Activated naive CD4-positive, alpha-beta T cell treated with anti-CD3 and anti-CD28 coated beads, Interleukin-2, amount 10 ng/mL, durations not matched to agents 7 days and 5 days (primary cell): ENCODE measurements around the gene SH3RF3.

Source experiments
- CTCF ChIA-PET: fragments of 350-600 bp; sonication (Branson Sonifier 250); formaldehyde crosslinking; loops from one replicate; lab custom pipeline; 2021; ENCODE audit warnings: antibody characterized with exemption; lab: Charles Lee
- DNase-seq: peaks from one replicate; pipeline ENCODE4 v3.0.0-alpha.2; 2020
- H3K27ac Mint-ChIP-seq: one replicate; pipeline ENCODE4 v1.8.0; 2021; ENCODE audit warnings: mild to moderate bottlenecking, moderate library complexity, mixed read lengths
- H3K27me3 Mint-ChIP-seq: one replicate; pipeline ENCODE4 v1.8.0; 2021; ENCODE audit warnings: mild to moderate bottlenecking, mixed read lengths
- H3K36me3 Mint-ChIP-seq: one replicate; pipeline ENCODE4 v1.8.0; 2021; ENCODE audit warnings: mixed read lengths
- H3K4me1 Mint-ChIP-seq: one replicate; pipeline ENCODE4 v1.8.0; 2021; ENCODE audit warnings: mixed read lengths
- H3K4me3 Mint-ChIP-seq: one replicate; pipeline ENCODE4 v1.8.0; 2021; ENCODE audit warnings: mild to moderate bottlenecking, moderate library complexity, mixed read lengths
- H3K9me3 Mint-ChIP-seq: one replicate; pipeline ENCODE4 v1.8.0; 2021; ENCODE audit warnings: mixed read lengths

SH3RF3 gene

DNA sequence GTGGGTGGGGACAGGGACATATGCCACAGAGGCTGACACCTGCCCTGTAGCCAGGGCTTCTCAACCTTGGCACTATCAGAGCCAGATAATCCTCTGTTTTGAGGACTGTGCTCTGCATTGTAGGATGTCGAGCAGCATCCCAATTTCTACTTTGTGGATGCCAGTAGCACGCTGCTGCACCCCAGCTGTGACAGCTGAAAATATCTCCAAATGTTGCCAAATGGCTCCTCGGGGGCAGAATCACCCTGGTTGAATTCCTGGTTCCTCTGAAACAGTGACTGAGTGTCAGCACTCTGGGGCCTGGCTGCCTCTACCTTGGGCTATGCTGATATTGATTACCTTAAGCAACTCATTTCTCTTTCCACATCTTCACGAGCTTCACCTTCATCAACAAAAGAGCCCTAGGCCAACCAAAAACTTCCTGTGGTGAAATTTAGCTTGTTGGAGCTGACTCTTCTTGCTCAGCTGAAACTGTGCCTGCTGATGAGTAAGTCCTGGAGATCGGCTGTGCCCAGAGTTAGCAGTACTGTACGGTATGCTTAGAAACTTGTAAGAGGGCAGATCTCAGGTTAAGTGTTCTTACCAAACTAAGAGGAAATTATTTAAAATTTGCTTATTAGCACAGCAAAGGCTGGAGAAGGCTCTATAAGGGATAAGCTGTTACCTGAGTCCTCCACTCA is 346.7 kb downstream of the SH3RF3 start:
- H3K9me3 Mint-ChIP-seq = no peaks in the 10 kb centered on the region
- CTCF ChIA-PET = interaction anchor here (1.7 kb wide), 1 partner anchor 35 kb away, joined by 6 read pairs; no protein-coding TSS in a partner anchor
- H3K27ac Mint-ChIP-seq = no peak overlapping the region
- H3K4me3 Mint-ChIP-seq = no peak overlapping the region
- H3K36me3 Mint-ChIP-seq = no peaks in the 10 kb centered on the region
- H3K4me1 Mint-ChIP-seq = peaks cover 3% of the 10 kb centered on the region
- peaks cover 14% of the 10 kb centered on the region for H3K27me3 Mint-ChIP-seq
- no peak for DNase-seq

DNA sequence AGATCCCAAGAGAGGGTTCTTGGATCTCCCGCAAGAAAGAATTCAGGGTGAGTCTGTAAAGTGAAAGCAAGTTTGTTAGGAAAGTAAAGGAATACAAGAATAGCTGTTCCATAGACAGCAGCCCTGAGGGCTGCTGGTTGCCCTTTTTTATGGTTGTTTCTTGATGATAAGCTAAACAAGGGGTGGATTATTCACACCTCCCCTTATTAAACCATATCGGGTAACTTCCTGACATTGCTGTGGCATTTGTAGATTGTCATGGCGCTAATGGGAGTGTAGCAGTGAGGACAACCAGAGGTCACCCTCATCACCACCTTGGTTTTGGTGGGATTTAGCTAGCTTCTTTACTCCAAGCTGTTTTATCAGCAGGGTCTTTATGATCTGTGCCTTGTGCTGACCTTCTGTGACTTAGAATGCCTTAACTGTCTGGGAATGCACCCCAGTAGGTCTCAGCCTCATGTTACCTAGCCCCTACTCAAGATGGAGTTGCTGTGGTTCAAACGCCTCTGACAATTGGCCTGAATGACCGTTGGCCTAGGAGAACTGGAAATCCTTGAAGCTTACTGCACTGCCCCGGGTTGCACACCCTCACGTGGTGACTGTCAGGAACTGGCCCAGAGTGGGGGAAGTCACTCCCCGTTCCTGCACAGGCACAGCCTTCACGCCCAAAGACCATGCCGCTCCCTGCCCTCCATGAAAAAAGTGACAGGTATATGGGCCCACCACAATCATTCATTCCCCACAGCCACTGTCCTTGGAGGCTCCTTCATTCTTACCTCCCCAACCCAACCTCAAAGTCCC is 347.8 kb downstream of the SH3RF3 start:
- Mint-ChIP-seq H3K27ac (no peak overlapping the region), H3K4me1 (peaks cover 3% of the 10 kb centered on the region), H3K27me3 (peaks cover 23% of the 10 kb centered on the region), H3K9me3 (no peaks in the 10 kb centered on the region), H3K36me3 (no peaks in the 10 kb centered on the region), H3K4me3 (no peak overlapping the region)
- DNase-seq = no peak
- CTCF ChIA-PET = interaction anchor here (1.7 kb wide), 1 partner anchor 34 kb away, joined by 6 read pairs; no protein-coding TSS in a partner anchor

DNA sequence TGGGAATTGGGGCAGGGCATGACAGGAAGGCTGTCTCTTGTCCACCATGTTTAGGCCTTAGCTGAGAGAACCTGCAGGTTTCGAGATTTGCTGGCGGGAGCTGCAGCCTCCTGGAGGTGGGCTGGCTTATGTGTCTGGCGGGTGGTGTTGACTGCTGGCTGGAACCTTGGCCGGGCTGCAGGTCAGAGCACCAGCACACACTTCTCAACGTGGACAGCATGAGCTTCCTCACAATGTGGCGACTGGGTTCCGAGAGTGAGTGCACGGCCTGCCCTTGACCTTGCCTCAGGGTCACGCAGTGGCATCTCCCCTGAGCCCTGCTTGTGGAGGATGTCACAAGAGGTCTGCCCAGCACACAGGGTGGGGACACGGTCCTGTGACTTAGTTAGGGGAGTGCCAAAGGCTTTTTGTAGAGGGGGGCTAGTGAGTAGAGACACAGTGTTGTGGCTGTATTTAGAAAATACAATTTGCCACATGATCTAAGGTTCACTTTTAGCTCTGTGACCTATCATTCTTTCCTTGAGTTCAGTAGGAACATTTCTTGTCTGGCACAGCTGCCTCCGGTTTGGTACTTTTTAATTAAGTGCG is 350.0 kb downstream of the SH3RF3 start:
- H3K27me3 Mint-ChIP-seq = peaks cover 32% of the 10 kb centered on the region
- peaks cover 3% of the 10 kb centered on the region for H3K4me1 Mint-ChIP-seq
- no peak for DNase-seq
- H3K9me3 Mint-ChIP-seq = no peaks in the 10 kb centered on the region
- no peaks in the 10 kb centered on the region for H3K36me3 Mint-ChIP-seq
- CTCF ChIA-PET = no interaction called here
- H3K27ac Mint-ChIP-seq = no peak overlapping the region
- H3K4me3 Mint-ChIP-seq = no peak overlapping the region

DNA sequence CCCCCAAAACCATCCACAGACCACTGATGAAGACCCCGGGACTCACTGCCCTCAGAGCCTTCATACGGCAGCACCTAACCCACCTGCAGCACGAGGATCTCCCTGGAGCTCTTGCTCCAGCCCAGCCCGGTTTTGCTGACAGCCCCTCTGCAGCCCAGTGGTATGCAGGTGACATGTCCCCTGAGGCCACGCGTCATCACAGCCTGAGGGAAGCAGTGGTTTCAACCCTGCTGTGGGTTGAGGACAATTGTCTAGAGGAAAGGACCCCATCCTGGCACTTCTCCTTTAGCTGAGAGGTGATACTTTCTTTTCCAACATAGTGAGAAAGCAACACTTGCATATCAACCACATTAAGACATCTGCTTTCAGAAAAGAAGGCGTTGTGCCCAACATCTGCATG is 350.8 kb downstream of the SH3RF3 start:
- Mint-ChIP-seq H3K9me3 (no peaks in the 10 kb centered on the region), H3K4me1 (peaks cover 3% of the 10 kb centered on the region), H3K27me3 (peaks cover 32% of the 10 kb centered on the region), H3K27ac (no peak overlapping the region), H3K36me3 (no peaks in the 10 kb centered on the region), H3K4me3 (no peak overlapping the region)
- no peak for DNase-seq
- CTCF ChIA-PET = no interaction called here

DNA sequence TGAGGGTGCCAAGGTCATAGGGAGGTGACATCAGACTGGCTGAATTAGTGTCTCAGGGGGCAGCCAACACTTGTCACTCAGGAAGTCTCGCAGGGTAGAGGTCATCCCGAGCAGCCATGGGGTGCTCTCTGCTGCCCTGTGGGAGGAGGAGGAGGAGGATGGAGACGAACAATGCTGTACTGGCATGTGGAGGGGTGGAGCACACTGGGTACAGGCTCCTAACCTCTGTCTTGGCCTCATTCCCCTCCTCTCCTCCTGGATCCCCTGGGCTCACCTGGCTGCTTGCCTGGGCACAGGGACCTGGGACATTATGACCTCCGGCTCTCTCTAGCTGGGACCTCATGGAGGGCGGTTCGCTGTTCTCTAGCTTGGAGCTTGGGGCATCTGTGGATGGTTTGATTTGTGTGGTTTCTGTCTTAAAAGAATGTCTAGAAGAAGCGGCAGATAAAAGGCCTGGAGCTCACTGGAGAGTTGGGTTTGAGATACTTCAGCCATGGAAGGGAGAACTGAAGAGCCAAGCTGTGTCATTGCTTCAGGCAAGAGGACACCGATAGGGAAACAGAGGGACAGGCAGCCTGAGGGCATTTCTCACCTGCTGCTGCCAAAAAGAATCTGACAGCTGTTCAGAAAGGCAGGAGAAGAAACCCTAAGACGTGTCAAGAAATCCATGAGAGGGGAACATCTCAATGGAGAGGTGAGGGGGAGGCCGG is 351.6 kb downstream of the SH3RF3 start:
- Mint-ChIP-seq H3K4me3 (no peak overlapping the region), H3K4me1 (peaks cover 3% of the 10 kb centered on the region), H3K27me3 (peaks cover 32% of the 10 kb centered on the region), H3K27ac (no peak overlapping the region), H3K9me3 (no peaks in the 10 kb centered on the region), H3K36me3 (no peaks in the 10 kb centered on the region)
- CTCF ChIA-PET = no interaction called here
- no peak for DNase-seq

DNA sequence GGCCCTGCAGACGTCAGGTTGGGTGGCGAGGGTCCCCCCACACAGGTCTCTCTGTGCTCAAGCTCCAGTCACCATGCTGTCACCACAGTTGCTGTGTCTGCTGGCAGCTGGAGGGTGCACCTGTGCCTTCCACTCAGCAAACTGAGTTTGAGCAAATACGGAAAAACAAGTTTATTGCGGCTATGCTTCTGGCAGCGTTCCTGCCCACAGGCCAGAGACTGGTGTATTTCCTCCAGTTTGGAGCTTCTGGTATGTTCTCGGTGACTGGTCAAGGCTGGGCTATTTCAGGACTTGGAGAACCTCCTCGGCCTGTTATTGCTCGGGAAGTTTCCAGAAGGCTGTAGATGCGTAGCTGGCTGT is 352.2 kb downstream of the SH3RF3 start:
- Mint-ChIP-seq H3K9me3 (no peaks in the 10 kb centered on the region), H3K27ac (no peak overlapping the region), H3K4me3 (no peak overlapping the region), H3K27me3 (peaks cover 32% of the 10 kb centered on the region), H3K36me3 (no peaks in the 10 kb centered on the region), H3K4me1 (no peaks in the 10 kb centered on the region)
- CTCF ChIA-PET = no interaction called here
- DNase-seq = no peak

DNA sequence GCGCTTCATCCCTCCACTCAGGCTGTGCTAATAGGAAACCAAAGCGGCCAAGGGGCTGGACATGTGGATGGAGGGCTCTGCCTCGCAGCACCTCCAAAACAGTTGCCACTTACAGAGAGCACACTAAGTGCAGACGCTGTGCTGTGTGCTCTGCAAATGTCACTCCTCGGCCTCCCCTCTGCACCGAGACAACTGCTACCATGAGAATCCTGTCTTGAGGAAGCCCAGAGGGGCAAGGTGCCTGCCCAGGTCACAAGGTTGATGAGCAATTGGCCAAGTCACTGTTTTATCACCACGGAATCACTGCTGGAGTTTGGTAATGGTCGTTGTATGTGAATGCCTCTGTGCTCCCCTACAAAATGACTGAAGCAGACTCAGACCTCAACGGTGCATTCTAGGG is 352.6 kb downstream of the SH3RF3 start:
- peaks cover 32% of the 10 kb centered on the region for H3K27me3 Mint-ChIP-seq
- CTCF ChIA-PET = no interaction called here
- no peak overlapping the region for H3K27ac Mint-ChIP-seq
- H3K4me1 Mint-ChIP-seq = no peaks in the 10 kb centered on the region
- no peaks in the 10 kb centered on the region for H3K9me3 Mint-ChIP-seq
- H3K36me3 Mint-ChIP-seq = no peaks in the 10 kb centered on the region
- H3K4me3 Mint-ChIP-seq = no peak overlapping the region
- DNase-seq = no peak

DNA sequence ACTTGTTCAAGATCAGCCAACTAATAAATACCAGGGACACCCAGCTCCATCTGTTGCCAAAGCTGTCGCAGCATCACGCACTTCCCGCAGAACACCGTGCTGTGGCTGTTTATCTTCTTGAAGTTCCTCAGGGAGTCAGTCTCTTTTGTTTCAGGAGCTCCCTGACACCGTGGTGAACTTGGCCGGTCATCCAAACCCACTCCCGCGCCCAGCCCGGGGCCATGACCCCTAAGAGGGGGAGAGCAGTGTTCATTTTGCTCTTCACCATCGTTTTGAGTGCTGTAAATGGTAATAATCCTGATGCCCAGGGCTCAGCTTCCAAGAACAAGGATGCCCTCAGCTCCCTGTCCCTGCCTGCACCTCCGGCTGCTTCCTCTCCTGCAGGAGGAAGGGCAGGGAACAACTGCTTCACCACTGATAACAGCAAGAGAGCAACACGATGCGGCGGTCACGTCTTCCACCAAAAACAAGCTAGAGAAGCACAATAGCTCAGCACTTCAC is 353.4 kb downstream of the SH3RF3 start:
- CTCF ChIA-PET = no interaction called here
- no peaks in the 10 kb centered on the region for H3K9me3 Mint-ChIP-seq
- no peak overlapping the region for H3K4me3 Mint-ChIP-seq
- no peaks in the 10 kb centered on the region for H3K36me3 Mint-ChIP-seq
- no peaks in the 10 kb centered on the region for H3K4me1 Mint-ChIP-seq
- H3K27me3 Mint-ChIP-seq = peaks cover 32% of the 10 kb centered on the region
- no peak for DNase-seq
- no peak overlapping the region for H3K27ac Mint-ChIP-seq

DNA sequence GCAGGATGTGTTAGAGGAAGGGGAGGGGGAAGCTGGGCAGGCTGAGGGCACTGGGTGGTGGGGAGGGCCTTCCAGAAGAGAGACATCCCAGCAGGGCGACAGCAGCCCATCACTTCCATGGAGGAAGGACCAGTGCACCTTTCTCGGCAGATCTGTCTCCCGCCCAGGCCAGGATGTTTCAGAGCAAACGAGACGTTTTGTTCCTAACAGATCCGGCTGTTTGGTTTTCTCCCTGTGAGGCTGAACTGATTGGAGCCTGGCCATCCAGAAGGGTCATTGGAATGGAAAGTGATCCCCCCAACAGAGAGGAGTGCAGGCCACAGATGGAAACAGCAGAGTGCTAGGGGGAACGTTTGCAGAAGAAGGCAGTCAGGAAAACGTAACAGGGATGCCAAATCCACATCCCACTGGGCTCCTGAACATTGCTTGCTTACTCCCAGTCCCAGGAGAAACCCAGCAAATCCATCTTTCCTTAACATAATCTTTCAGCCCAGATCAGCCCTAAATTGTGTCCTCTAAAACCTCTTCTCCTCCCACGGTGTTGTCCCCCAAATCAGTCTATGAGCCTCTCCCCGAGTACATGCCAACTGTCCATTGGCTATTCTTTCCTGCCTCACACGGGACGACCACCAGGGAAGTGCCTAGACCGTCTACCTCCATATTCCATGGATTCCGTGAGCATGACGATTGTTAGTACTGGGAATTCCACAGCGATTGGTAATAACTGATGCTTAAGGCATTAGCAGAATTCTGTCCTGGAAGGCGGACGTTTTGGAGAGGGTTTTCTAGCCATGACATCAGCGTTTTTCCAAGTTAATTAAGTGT is 357.9 kb downstream of the SH3RF3 start:
- Mint-ChIP-seq H3K4me3 (no peak overlapping the region), H3K9me3 (no peaks in the 10 kb centered on the region), H3K4me1 (no peaks in the 10 kb centered on the region), H3K27me3 (peaks cover 9% of the 10 kb centered on the region), H3K27ac (no peak overlapping the region), H3K36me3 (no peaks in the 10 kb centered on the region)
- no peak for DNase-seq
- CTCF ChIA-PET = no interaction called here

DNA sequence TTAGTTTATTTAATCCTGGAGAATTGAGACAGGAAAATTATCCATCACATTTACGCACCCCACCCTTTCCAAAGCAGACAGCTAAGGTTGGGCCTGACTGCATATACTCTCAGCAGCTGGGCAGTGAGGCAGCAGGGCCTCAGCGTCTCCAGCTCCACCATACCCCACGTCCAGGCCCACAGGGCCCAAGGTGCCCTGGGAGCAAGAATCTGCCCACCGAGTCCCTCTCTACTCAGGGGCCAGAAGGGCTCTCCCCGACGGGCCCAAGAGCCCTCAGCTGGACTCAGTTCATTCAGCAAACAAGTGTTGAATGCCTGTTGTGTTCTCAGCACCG is 358.5 kb downstream of the SH3RF3 start:
- H3K27me3 Mint-ChIP-seq = peaks cover 6% of the 10 kb centered on the region
- CTCF ChIA-PET = no interaction called here
- H3K27ac Mint-ChIP-seq = no peak overlapping the region
- H3K9me3 Mint-ChIP-seq = no peaks in the 10 kb centered on the region
- no peaks in the 10 kb centered on the region for H3K36me3 Mint-ChIP-seq
- no peaks in the 10 kb centered on the region for H3K4me1 Mint-ChIP-seq
- no peak for DNase-seq
- H3K4me3 Mint-ChIP-seq = no peak overlapping the region

DNA sequence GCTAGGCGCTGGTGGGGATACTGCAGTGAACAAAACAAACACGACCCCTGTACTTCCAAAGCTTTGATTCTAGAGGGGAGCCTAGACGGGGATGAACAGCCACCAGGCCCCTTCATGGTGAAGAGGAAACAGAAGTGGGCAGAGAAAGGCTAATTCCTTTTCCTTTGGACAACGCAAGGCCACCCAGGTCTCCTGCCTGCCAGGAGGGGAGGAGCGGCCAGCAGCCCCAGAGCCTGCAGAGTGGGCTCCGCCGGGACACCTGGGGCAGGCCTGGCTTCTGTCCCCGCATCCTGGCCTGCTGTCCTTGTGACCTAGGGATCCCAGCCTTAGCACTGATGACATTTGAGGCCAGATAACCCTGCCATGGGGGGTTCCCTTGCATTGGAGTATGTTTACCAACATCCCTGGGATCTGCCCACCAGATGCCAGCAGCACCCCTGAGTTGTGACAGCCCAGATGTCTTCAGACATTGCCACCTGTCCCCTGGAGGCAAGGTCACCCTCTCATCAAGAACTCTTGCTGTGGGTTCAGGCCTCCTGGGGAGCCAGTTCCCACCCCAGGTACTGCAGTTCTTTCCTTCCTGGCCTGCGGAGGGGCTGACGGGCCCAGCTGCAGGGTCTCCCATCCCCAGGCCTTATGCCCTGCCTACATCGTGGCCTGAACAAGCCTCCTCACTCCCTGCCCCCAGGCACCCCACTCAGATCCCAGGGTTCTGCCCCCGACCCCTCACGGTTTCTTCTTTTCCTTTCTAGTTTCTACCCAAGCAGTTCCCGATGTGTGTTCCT is 359.1 kb downstream of the SH3RF3 start:
- DNase-seq = no peak
- Mint-ChIP-seq H3K9me3 (no peaks in the 10 kb centered on the region), H3K36me3 (no peaks in the 10 kb centered on the region), H3K4me1 (no peaks in the 10 kb centered on the region), H3K4me3 (no peak overlapping the region), H3K27me3 (peaks cover 4% of the 10 kb centered on the region), H3K27ac (no peak overlapping the region)
- CTCF ChIA-PET = no interaction called here

DNA sequence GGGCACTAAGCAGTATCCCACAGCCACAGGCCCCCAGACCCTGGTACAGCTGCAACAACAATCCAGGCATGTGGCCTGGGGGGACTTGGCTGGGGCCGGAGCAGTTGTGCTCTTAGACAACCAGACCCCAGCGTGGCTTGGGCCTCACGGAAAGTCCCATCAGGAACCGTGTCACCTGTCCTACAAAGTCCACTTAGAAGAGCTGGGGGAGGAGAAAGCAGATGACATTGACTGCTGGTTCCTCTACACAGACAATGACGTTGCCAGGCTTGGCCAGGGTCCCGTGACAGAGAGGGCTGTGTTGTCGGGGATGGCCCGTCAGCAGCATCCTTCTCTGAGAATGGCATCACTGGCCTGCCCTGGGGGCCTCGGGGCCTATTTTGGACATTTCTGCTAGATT is 360.3 kb downstream of the SH3RF3 start:
- H3K27me3 Mint-ChIP-seq = no peaks in the 10 kb centered on the region
- DNase-seq = no peak
- no peaks in the 10 kb centered on the region for H3K9me3 Mint-ChIP-seq
- CTCF ChIA-PET = no interaction called here
- H3K4me1 Mint-ChIP-seq = no peaks in the 10 kb centered on the region
- H3K27ac Mint-ChIP-seq = no peak overlapping the region
- H3K4me3 Mint-ChIP-seq = no peak overlapping the region
- no peaks in the 10 kb centered on the region for H3K36me3 Mint-ChIP-seq
